Measurements from ENCODE around the gene CTTNBP2. TPM values are rescaled to one million over a fixed set of nuclear protein-coding genes. Genes with fewer than 3 reads are reported as not detected.

CTTNBP2 gene
- total and polyA plus RNA-seq, 10 donors = 0.68 to 15.1 (median 8.5) TPM

- no peak for TF ChIP-seq POLR2A (IDR thresholded peaks at IDR 0.05)
- TF ChIP-seq, protein P1, sequence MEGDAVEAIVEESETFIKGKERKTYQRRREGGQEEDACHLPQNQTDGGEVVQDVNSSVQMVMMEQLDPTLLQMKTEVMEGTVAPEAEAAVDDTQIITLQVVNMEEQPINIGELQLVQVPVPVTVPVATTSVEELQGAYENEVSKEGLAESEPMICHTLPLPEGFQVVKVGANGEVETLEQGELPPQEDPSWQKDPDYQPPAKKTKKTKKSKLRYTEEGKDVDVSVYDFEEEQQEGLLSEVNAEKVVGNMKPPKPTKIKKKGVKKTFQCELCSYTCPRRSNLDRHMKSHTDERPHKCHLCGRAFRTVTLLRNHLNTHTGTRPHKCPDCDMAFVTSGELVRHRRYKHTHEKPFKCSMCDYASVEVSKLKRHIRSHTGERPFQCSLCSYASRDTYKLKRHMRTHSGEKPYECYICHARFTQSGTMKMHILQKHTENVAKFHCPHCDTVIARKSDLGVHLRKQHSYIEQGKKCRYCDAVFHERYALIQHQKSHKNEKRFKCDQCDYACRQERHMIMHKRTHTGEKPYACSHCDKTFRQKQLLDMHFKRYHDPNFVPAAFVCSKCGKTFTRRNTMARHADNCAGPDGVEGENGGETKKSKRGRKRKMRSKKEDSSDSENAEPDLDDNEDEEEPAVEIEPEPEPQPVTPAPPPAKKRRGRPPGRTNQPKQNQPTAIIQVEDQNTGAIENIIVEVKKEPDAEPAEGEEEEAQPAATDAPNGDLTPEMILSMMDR (IDR thresholded peaks at IDR 0.05 in 8 of 11, conservative IDR thresholded peaks at IDR 0.05 in 3 of 11) = no peak
- TF ChIP-seq POLR2AphosphoS5 (IDR thresholded peaks at IDR 0.05) = no peak
- no peaks in the 10 kb centered on the region for H3K9me3 ChIP-seq
- no peak overlapping the region for H3K27ac ChIP-seq
- 37 to 55% (median 43%) methylated on average over 6 of the region's 6 CpGs for WGBS, 5 donors
- intact Hi-C loops (cut with DNase I; ENCODE audit: low total_unique reads) = no loop called here
- DNase-seq = no peak
- no peaks in the 10 kb centered on the region for H3K27me3 ChIP-seq (replicated peaks in 1 of 7)
- H3K4me1 ChIP-seq = no peaks in the 10 kb centered on the region
- H3K36me3 ChIP-seq = peaks cover 0 to 32% (median 0%) of the 10 kb centered on the region in 6 donors
- no peak overlapping the region for H3K4me3 ChIP-seq
These were observed 141.8 kb downstream of the CTTNBP2 start for GRCh38 chr7:117731455-117731854.

GRCh38 chr7:117730390-117730789, 142.9 kb downstream of the CTTNBP2 start:
- DNase-seq = no peak
- intact Hi-C loops (cut with DNase I; ENCODE audit: low total_unique reads) = no loop called here
- H3K4me1 ChIP-seq = no peaks in the 10 kb centered on the region
- no peaks in the 10 kb centered on the region for H3K9me3 ChIP-seq
- peaks cover 0 to 28% (median 0%) of the 10 kb centered on the region in 6 donors for H3K36me3 ChIP-seq
- H3K27ac ChIP-seq = no peak overlapping the region
- no peaks in the 10 kb centered on the region for H3K27me3 ChIP-seq (replicated peaks in 1 of 7)
- WGBS, 5 donors = 77 to 94% (median 92%) methylated on average over 3 of the region's 3 CpGs
- H3K4me3 ChIP-seq = no peak overlapping the region
- TF ChIP-seq POLR2A (IDR thresholded peaks at IDR 0.05) = no peak
- no peak for TF ChIP-seq POLR2AphosphoS5 (IDR thresholded peaks at IDR 0.05)
- TF ChIP-seq, protein P1 (IDR thresholded peaks at IDR 0.05 in 8 of 11, conservative IDR thresholded peaks at IDR 0.05 in 3 of 11) = no peak

DNA sequence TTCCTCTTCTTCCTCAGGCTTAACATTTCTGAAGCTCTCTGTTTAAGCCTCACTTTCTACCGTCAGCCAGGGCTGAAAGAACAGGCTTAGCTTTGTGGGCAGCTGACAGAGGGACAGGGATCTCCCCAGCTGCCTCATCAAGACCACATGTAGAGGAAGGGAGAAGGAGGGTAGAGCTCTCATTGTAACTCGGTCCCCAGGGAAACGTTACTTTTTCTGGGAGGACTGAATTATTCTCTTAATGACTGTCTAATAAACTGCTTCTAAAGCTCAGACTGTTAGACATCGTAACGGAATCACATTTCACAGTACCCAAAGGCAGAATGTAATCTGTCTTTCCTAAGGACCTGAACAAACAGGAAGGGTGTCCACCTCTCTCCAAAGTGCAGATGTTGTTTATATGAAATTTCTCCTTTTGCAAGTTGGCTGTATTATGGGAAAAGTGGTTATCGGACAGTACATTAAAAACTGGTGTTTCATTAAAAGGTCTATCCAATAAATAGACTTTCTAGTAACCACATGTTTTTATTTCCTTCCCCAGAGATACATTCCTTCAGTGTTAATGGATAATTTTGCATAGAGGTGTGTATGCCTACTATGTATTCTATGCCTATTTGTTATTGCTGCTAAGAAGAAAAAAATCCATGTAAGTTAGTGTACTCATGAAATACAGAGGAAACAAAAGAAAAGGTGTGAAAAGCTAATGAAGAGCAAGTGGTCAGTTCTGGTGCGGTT, 144.2 kb downstream of the CTTNBP2 start:
- WGBS, 5 donors = 62 to 76% (median 71%) methylated on average over 7 of the region's 7 CpGs
- peaks cover 0 to 22% (median 0%) of the 10 kb centered on the region in 6 donors for H3K36me3 ChIP-seq
- no peak overlapping the region for H3K4me3 ChIP-seq
- H3K27ac ChIP-seq = no peak overlapping the region
- TF ChIP-seq POLR2AphosphoS5 (IDR thresholded peaks at IDR 0.05) (no peak), POLR2A (IDR thresholded peaks at IDR 0.05) (no peak)
- TF ChIP-seq, protein P1 (IDR thresholded peaks at IDR 0.05 in 8 of 11, conservative IDR thresholded peaks at IDR 0.05 in 3 of 11) = no peak
- no peaks in the 10 kb centered on the region for H3K4me1 ChIP-seq
- DNase-seq = no peak
- intact Hi-C loops (cut with DNase I; ENCODE audit: low total_unique reads) = no loop called here
- H3K9me3 ChIP-seq = no peaks in the 10 kb centered on the region
- H3K27me3 ChIP-seq (replicated peaks in 1 of 7) = no peaks in the 10 kb centered on the region

GRCh38 chr7:117724898-117725297, 148.3 kb downstream of the CTTNBP2 start:
- no peak overlapping the region for H3K4me3 ChIP-seq
- intact Hi-C loops (cut with DNase I; ENCODE audit: low total_unique reads) = no loop called here
- no peak overlapping the region for H3K27ac ChIP-seq
- no peak for DNase-seq
- H3K27me3 ChIP-seq (replicated peaks in 1 of 7) = no peaks in the 10 kb centered on the region
- WGBS, 5 donors = 90 to 100% (median 91%) methylated on average over 3 of the region's 3 CpGs
- H3K9me3 ChIP-seq = no peaks in the 10 kb centered on the region
- peaks cover 0 to 19% (median 0%) of the 10 kb centered on the region in 6 donors for H3K36me3 ChIP-seq
- TF ChIP-seq POLR2AphosphoS5 (IDR thresholded peaks at IDR 0.05) (no peak), POLR2A (IDR thresholded peaks at IDR 0.05) (no peak)
- TF ChIP-seq, protein P1 (IDR thresholded peaks at IDR 0.05 in 8 of 11, conservative IDR thresholded peaks at IDR 0.05 in 3 of 11) = no peak
- no peaks in the 10 kb centered on the region for H3K4me1 ChIP-seq

All from spleen (tissue), 11 donors.